NCI-H526 (cell line): ENCODE data around the gene MIA.
A peak's percentile ranks its signal among the peaks of the same experiment; 100 is the strongest.
"Not testable (repeated sequence)": the region's sequence is repeated elsewhere in the genome, so short reads cannot be mapped to it uniquely, and the experiment has no call there.

Source experiments
- DNase-seq, 2 experiments: peaks; one replicate each; lab custom pipeline; 2025; lab: John Stamatoyannopoulos, UW

The MIA gene

GRCh38 chr19:40780582-40780981 lies 5.3 kb downstream of the MIA start:
- no peak for DNase-seq

- DNase-seq = no peak
These were observed 5.8 kb downstream of the MIA start for GRCh38 chr19:40781140-40781539.

- DNase-seq = no peak
These were observed 8.4 kb downstream of the MIA start for GRCh38 chr19:40783711-40784110.

GRCh38 chr19:40784146-40784545 lies 8.8 kb downstream of the MIA start:
- not testable (repeated sequence) for DNase-seq

GRCh38 chr19:40785526-40785925 lies 10.2 kb downstream of the MIA start:
- DNase-seq = no peak

- DNase-seq = no peak
These were observed 11.0 kb downstream of the MIA start for GRCh38 chr19:40786060-40787037.

- DNase-seq = no peak
These were observed 16.0 kb downstream of the MIA start for GRCh38 chr19:40791349-40791748.

- DNase-seq = no peak
These were observed 16.7 kb downstream of the MIA start for GRCh38 chr19:40791996-40792395.

- DNase-seq = no peak
These were observed 22.0 kb downstream of the MIA start for GRCh38 chr19:40797166-40797962.

GRCh38 chr19:40797963-40798682 lies 22.8 kb downstream of the MIA start:
- DNase-seq = peak; percentile 81 to 94

GRCh38 chr19:40798683-40799557 lies 23.6 kb downstream of the MIA start, which contains the start of gene EGLN2:
TSS of gene EGLN2 (plus strand) at chr19:40799191. CDS start at chr19:40800573, 1,382 bp downstream.
- DNase-seq = peak; percentile 99 to 100

- peak in 1 of 2 experiments; percentile 65 for DNase-seq
These were observed 24.4 kb downstream of the MIA start for GRCh38 chr19:40799558-40800338.

GRCh38 chr19:40800339-40800996 lies 25.1 kb downstream of the MIA start:
- DNase-seq = no peak

GRCh38 chr19:40800997-40801377 lies 25.7 kb downstream of the MIA start:
- DNase-seq = no peak

GRCh38 chr19:40801426-40802299 lies 26.3 kb downstream of the MIA start:
- DNase-seq = no peak

- no peak for DNase-seq
These were observed 27.2 kb downstream of the MIA start for GRCh38 chr19:40802300-40803169.

- no peak for DNase-seq
These were observed 28.0 kb downstream of the MIA start for GRCh38 chr19:40803170-40803856.
